HEK293 (cell line): ENCODE data around the gene CDK5R1.
A peak's percentile ranks its signal among the peaks of the same experiment; 100 is the strongest.

Source experiments
- GLI2 ChIP-seq: fragments of 450-650 bp; formaldehyde crosslinking; IDR thresholded peaks from 2 replicates; pipeline ENCODE4; 2017; ENCODE audit warnings: missing biosample characterization, missing genetic modification characterization, low read depth, borderline replicate concordance
- GLIS1 ChIP-seq: fragments of 450-650 bp; formaldehyde crosslinking; IDR thresholded peaks from 2 replicates; pipeline ENCODE4 v1.5.1; 2016; ENCODE audit warnings: missing biosample characterization, missing genetic modification characterization
- KLF9 ChIP-seq: fragments of 450-650 bp; formaldehyde crosslinking; IDR thresholded peaks from 2 replicates; pipeline ENCODE4 v1.5.1; 2016; ENCODE audit warnings: missing biosample characterization, missing genetic modification characterization, low read depth
- SP3 ChIP-seq: fragments of 450-650 bp; formaldehyde crosslinking; IDR thresholded peaks from 2 replicates; pipeline ENCODE4 v1.5.1; 2016; ENCODE audit warnings: missing biosample characterization, missing genetic modification characterization
- SP7 ChIP-seq: fragments of 450-650 bp; formaldehyde crosslinking; IDR thresholded peaks from 2 replicates; pipeline ENCODE4 v1.5.1; 2016; ENCODE audit warnings: missing biosample characterization, missing genetic modification characterization
- TRIM28 ChIP-seq: IDR thresholded peaks from 2 replicates; pipeline ENCODE4 v1.6.1; 2011; ENCODE audit warnings: low read length, control low read depth, borderline replicate concordance
- TSHZ1 ChIP-seq: fragments of 450-650 bp; formaldehyde crosslinking; IDR thresholded peaks from 2 replicates; pipeline ENCODE4 v1.5.1; 2016; ENCODE audit warnings: missing biosample characterization, missing genetic modification characterization, borderline replicate concordance
- YY2 ChIP-seq: fragments of 450-650 bp; formaldehyde crosslinking; IDR thresholded peaks from 2 replicates; pipeline ENCODE4 v1.5.1; 2016; ENCODE audit warnings: missing biosample characterization, missing genetic modification characterization
- ZIC2 ChIP-seq: fragments of 450-650 bp; formaldehyde crosslinking; IDR thresholded peaks from 2 replicates; pipeline ENCODE4 v1.5.1; 2016; ENCODE audit warnings: missing biosample characterization, missing genetic modification characterization
- ZNF146 ChIP-seq: fragments of 450-650 bp; formaldehyde crosslinking; IDR thresholded peaks from 2 replicates; pipeline ENCODE4 v1.5.1; 2016; ENCODE audit warnings: missing biosample characterization, missing genetic modification characterization
- ZNF169 ChIP-seq: fragments of 450-650 bp; formaldehyde crosslinking; IDR thresholded peaks from 2 replicates; pipeline ENCODE4 v1.5.1; 2016; ENCODE audit warnings: missing biosample characterization, missing genetic modification characterization
- ZNF175 ChIP-seq: fragments of 450-650 bp; formaldehyde crosslinking; IDR thresholded peaks from 2 replicates; pipeline ENCODE4 v1.5.1; 2016; ENCODE audit warnings: missing biosample characterization, missing genetic modification characterization
- ZNF2 ChIP-seq: fragments of 450-650 bp; formaldehyde crosslinking; IDR thresholded peaks from 2 replicates; pipeline ENCODE4 v1.5.1; 2016; ENCODE audit warnings: missing biosample characterization, missing genetic modification characterization
- ZNF214 ChIP-seq: fragments of 450-650 bp; formaldehyde crosslinking; IDR thresholded peaks from 2 replicates; pipeline ENCODE4 v1.5.1; 2017; ENCODE audit warnings: missing biosample characterization, mild to moderate bottlenecking, missing genetic modification characterization, borderline replicate concordance
- ZNF274 ChIP-seq, 2 experiments: fragments of 200-500 bp in 1 of 2; fragments of 450-650 bp in 1 of 2; sonication (Bioruptor generic) in 1 of 2; formaldehyde crosslinking in 1 of 2; IDR thresholded peaks; 2 replicates each; pipeline versions ENCODE4 v1.5.1 to v1.6.1; 2014 to 2016; ENCODE audit warnings: borderline replicate concordance in 1 of 2, inconsistent platforms in 1 of 2, low read length in 1 of 2, missing biosample characterization in 1 of 2, missing genetic modification characterization in 1 of 2
- ZNF366 ChIP-seq: fragments of 450-650 bp; formaldehyde crosslinking; conservative IDR thresholded peaks from 2 replicates; pipeline ENCODE4 v1.5.1; 2016; ENCODE audit warnings: missing biosample characterization, missing genetic modification characterization
- ZNF394 ChIP-seq: fragments of 450-650 bp; formaldehyde crosslinking; IDR thresholded peaks from 2 replicates; pipeline ENCODE4 v1.5.1; 2016; ENCODE audit warnings: missing biosample characterization, missing genetic modification characterization, mild to moderate bottlenecking, moderate library complexity, borderline replicate concordance
- ZNF48 ChIP-seq: fragments of 450-650 bp; formaldehyde crosslinking; IDR thresholded peaks from 2 replicates; pipeline ENCODE4 v1.5.1; 2016; ENCODE audit warnings: missing biosample characterization, missing genetic modification characterization
- ZNF510 ChIP-seq: fragments of 450-650 bp; formaldehyde crosslinking; IDR thresholded peaks from 2 replicates; pipeline ENCODE4 v1.5.1; 2018; ENCODE audit warnings: mild to moderate bottlenecking, missing genetic modification characterization, missing biosample characterization; ENCODE audit not compliant: insufficient replicate concordance
- ZNF555 ChIP-seq: fragments of 450-650 bp; formaldehyde crosslinking; conservative IDR thresholded peaks from 2 replicates; pipeline ENCODE4 v1.5.1; 2017; ENCODE audit warnings: missing biosample characterization, mild to moderate bottlenecking, missing genetic modification characterization, inconsistent platforms
- ZNF585B ChIP-seq: fragments of 450-650 bp; formaldehyde crosslinking; IDR thresholded peaks from 2 replicates; pipeline ENCODE4 v1.5.1; 2016; ENCODE audit warnings: missing biosample characterization, missing genetic modification characterization
- TF ChIP-seq, protein P1 (sequence below): fragments of 450-650 bp; formaldehyde crosslinking; IDR thresholded peaks from 2 replicates; pipeline ENCODE4 v1.5.1; 2016; ENCODE audit warnings: missing biosample characterization, missing genetic modification characterization
- TF ChIP-seq, protein P2 (sequence below): fragments of 450-650 bp; formaldehyde crosslinking; IDR thresholded peaks from 2 replicates; pipeline ENCODE4 v1.5.1; 2016; ENCODE audit warnings: missing biosample characterization, missing genetic modification characterization
- TF ChIP-seq, protein P3 (sequence below): fragments of 450-650 bp; formaldehyde crosslinking; IDR thresholded peaks from 2 replicates; pipeline ENCODE4 v1.5.1; 2016; ENCODE audit warnings: missing biosample characterization, missing genetic modification characterization
- TF ChIP-seq, protein P4 (sequence below): fragments of 450-650 bp; formaldehyde crosslinking; IDR thresholded peaks from 2 replicates; pipeline ENCODE4 v1.5.1; 2016; ENCODE audit warnings: missing biosample characterization, missing genetic modification characterization

CDK5R1 gene

DNA sequence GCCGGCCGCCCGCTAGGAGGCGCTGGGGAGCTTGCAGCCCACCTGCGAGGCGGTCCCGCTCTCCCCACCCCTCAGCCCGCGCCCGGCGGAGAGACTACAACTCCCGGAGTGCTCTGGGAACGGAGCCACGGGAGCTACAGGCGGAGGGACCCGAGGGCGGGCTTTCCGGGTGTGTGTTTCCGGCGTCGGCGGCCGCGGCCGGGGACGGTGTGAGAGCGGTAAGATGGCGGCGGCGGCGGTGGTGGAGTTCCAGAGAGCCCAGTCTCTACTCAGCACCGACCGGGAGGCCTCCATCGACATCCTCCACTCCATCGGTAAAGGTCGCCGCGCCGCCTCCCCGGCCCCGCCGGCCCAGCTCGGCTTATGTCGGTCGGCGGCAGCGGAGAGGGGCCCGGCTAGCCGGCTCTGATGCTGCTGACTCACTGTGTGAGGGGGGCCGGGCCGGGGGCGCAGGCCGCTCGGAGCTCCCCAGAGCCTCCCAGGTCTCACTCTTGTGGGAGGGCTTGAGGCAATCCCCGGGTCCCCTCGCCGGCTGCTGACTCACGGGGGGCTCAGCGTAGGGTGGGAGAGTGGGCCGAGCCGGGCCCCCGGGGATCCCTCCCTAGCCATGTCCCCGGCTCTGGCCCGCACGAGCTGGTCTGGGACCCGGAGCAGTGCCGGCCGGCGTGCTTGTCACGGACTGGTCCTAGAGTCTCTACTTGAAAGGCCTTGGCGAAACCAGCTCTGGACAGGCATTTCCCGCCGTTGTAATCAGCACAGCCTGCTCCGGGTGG, 42.3 kb upstream of the CDK5R1 start, which contains the start of gene PSMD11 (continued):
- TF ChIP-seq ZNF169 (tag by site-specific recombination) = no peak
- no peak for TF ChIP-seq TRIM28
- TF ChIP-seq, protein P1, sequence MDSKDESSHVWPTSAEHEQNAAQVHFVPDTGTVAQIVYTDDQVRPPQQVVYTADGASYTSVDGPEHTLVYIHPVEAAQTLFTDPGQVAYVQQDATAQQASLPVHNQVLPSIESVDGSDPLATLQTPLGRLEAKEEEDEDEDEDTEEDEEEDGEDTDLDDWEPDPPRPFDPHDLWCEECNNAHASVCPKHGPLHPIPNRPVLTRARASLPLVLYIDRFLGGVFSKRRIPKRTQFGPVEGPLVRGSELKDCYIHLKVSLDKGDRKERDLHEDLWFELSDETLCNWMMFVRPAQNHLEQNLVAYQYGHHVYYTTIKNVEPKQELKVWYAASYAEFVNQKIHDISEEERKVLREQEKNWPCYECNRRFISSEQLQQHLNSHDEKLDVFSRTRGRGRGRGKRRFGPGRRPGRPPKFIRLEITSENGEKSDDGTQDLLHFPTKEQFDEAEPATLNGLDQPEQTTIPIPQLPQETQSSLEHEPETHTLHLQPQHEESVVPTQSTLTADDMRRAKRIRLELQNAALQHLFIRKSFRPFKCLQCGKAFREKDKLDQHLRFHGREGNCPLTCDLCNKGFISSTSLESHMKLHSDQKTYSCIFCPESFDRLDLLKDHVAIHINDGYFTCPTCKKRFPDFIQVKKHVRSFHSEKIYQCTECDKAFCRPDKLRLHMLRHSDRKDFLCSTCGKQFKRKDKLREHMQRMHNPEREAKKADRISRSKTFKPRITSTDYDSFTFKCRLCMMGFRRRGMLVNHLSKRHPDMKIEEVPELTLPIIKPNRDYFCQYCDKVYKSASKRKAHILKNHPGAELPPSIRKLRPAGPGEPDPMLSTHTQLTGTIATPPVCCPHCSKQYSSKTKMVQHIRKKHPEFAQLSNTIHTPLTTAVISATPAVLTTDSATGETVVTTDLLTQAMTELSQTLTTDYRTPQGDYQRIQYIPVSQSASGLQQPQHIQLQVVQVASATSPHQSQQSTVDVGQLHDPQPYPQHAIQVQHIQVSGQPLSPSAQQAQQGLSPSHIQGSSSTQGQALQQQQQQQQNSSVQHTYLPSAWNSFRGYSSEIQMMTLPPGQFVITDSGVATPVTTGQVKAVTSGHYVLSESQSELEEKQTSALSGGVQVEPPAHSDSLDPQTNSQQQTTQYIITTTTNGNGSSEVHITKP (tag by site-specific recombination) = peak; percentile 27; the same call in 1 of the 2 replicates
- no peak; the same call in 1 of the 2 replicates for TF ChIP-seq KLF9
- TF ChIP-seq ZNF48 (tag by site-specific recombination) = no peak
- no peak for TF ChIP-seq ZNF274 (IDR thresholded peaks at IDR 0.05; ENCODE audit: low read length)
- TF ChIP-seq ZNF274 (tag by site-specific recombination; IDR thresholded peaks at IDR 0.05; ENCODE audit: borderline replicate concordance) = no peak
- TF ChIP-seq GLI2 (tag by site-specific recombination) = no peak
- TF ChIP-seq ZNF585B (tag by site-specific recombination) = no peak
- 0 out of 2 replicates have a peak, but pooled peaks have one; percentile 20 for TF ChIP-seq ZNF2 (tag by site-specific recombination)
- TF ChIP-seq, protein P2, sequence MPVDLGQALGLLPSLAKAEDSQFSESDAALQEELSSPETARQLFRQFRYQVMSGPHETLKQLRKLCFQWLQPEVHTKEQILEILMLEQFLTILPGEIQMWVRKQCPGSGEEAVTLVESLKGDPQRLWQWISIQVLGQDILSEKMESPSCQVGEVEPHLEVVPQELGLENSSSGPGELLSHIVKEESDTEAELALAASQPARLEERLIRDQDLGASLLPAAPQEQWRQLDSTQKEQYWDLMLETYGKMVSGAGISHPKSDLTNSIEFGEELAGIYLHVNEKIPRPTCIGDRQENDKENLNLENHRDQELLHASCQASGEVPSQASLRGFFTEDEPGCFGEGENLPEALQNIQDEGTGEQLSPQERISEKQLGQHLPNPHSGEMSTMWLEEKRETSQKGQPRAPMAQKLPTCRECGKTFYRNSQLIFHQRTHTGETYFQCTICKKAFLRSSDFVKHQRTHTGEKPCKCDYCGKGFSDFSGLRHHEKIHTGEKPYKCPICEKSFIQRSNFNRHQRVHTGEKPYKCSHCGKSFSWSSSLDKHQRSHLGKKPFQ (tag by site-specific recombination) = peak; percentile 49; the same call in 1 of the 2 replicates
- TF ChIP-seq ZIC2 (tag by site-specific recombination) = peak; percentile 69
- no peak for TF ChIP-seq ZNF366 (tag by site-specific recombination)
- TF ChIP-seq, protein P3, sequence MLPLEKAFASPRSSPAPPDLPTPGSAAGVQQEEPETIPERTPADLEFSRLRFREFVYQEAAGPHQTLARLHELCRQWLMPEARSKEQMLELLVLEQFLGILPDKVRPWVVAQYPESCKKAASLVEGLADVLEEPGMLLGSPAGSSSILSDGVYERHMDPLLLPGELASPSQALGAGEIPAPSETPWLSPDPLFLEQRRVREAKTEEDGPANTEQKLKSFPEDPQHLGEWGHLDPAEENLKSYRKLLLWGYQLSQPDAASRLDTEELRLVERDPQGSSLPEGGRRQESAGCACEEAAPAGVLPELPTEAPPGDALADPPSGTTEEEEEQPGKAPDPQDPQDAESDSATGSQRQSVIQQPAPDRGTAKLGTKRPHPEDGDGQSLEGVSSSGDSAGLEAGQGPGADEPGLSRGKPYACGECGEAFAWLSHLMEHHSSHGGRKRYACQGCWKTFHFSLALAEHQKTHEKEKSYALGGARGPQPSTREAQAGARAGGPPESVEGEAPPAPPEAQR = no peak
- TF ChIP-seq SP3 (tag by site-specific recombination) = peak; percentile 90
- TF ChIP-seq ZNF214 (tag by site-specific recombination) = no peak
- no peak for TF ChIP-seq ZNF555 (tag by site-specific recombination)
- peak; percentile 62 for TF ChIP-seq ZNF394 (tag by site-specific recombination)
- TF ChIP-seq SP7 (tag by site-specific recombination) = peak; percentile 80
- peak; percentile 62 for TF ChIP-seq GLIS1 (tag by site-specific recombination)
- TF ChIP-seq, protein P4, sequence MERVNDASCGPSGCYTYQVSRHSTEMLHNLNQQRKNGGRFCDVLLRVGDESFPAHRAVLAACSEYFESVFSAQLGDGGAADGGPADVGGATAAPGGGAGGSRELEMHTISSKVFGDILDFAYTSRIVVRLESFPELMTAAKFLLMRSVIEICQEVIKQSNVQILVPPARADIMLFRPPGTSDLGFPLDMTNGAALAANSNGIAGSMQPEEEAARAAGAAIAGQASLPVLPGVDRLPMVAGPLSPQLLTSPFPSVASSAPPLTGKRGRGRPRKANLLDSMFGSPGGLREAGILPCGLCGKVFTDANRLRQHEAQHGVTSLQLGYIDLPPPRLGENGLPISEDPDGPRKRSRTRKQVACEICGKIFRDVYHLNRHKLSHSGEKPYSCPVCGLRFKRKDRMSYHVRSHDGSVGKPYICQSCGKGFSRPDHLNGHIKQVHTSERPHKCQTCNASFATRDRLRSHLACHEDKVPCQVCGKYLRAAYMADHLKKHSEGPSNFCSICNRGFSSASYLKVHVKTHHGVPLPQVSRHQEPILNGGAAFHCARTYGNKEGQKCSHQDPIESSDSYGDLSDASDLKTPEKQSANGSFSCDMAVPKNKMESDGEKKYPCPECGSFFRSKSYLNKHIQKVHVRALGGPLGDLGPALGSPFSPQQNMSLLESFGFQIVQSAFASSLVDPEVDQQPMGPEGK (tag by site-specific recombination) = peak; percentile 82
- TF ChIP-seq ZNF175 = no peak
- TF ChIP-seq YY2 (tag by site-specific recombination) = peak; percentile 88
- peak; percentile 2 for TF ChIP-seq ZNF510
- no peak for TF ChIP-seq ZNF146 (tag by site-specific recombination)
- no peak for TF ChIP-seq TSHZ1 (tag by site-specific recombination)
